GF-D8 (cell line): Measurements from ENCODE around the gene ICAM5.

Source experiments
- DNase-seq: peaks from one replicate; lab custom pipeline; 2025; lab: John Stamatoyannopoulos, UW

The ICAM5 gene

GRCh38 chr19:10343495-10343894, 53.7 kb downstream of the ICAM5 start:
- no peak for DNase-seq

- no peak for DNase-seq
Measured at GRCh38 chr19:10344780-10345179, 55.0 kb downstream of the ICAM5 start.
